Measurements from ENCODE around the gene GAL3ST1.

The GAL3ST1 gene

DNA sequence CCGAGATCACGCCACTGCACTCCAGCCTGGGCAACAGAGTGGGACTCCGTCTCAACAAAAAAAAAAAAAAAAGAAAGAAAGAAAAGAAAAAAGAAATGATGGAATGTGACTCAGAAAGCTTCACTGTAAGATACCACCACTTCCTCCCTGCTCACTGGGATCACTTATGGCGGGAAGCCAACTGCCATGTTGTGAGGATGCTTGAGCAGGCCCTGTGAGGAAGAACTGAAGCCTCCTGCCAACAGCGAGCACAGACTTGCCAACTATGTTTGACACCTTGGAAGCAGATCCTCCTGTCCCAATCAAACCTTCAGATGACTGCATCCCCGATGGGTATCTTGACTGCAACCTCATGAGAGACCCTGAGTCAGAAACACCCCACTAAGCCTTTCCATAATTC, 36.2 kb downstream of the GAL3ST1 start:
- Histone ChIP-seq H3K27me3 (ENCODE audit: control insufficient read depth, insufficient read depth, low read length, poor library complexity, severe bottlenecking) (peaks cover 17% of the 10 kb centered on the region), H3K27ac (ENCODE audit: insufficient read depth, low read depth, low read length, poor library complexity, severe bottlenecking) (no peak overlapping the region), H3K4me1 (ENCODE audit: control insufficient read depth, insufficient read depth, low read length) (peaks cover 6% of the 10 kb centered on the region), H3K4me3 (ENCODE audit: insufficient read depth, low read depth, low read length) (no peak overlapping the region), H3K9me3 (ENCODE audit: control insufficient read depth, low read length) (no peaks in the 10 kb centered on the region), H3K36me3 (ENCODE audit: control insufficient read depth, insufficient read depth, low read length) (no peaks in the 10 kb centered on the region)
- 91 to 95% methylated on average over 6 of the region's 6 CpGs for WGBS, 2 experiments

DNA sequence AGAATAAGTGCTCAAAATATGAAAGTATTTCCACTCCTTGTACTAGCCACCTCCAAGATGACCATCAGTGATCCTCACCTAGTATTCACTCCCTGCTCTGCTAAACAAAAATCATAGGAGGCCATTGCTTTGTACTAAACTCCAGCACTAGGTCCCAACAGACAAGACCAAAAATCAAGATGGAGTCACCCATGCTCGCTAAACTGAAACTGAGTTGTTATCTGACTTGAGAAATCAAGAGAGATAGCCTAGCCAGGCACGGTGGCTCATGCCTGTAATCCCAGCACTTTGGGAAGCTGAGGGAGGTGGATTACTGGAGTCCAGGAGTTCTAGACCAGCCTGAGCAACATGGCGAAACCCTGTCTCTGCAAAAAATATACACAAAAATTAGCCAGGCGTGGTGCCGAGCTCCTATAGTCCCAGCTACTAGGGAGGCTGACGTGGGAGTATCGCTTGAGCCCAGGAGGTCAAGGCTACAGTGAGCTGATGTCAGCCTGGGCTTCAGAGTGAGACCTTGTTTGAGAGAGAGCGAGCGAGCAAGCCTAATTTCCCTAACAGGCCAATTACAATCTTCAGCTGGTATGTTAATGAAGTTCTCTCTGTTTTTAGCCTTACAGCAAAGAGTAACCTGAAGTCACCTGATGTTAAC, 37.3 kb downstream of the GAL3ST1 start:
- H3K4me3 ChIP-seq (ENCODE audit: insufficient read depth, low read depth, low read length): no peak overlapping the region
- no peaks in the 10 kb centered on the region for H3K4me1 ChIP-seq (ENCODE audit: control insufficient read depth, insufficient read depth, low read length)
- peaks cover 6% of the 10 kb centered on the region for H3K27me3 ChIP-seq (ENCODE audit: control insufficient read depth, insufficient read depth, low read length, poor library complexity, severe bottlenecking)
- no peaks in the 10 kb centered on the region for H3K9me3 ChIP-seq (ENCODE audit: control insufficient read depth, low read length)
- 81 to 83% methylated on average over 9 of the region's 9 CpGs for WGBS, 2 experiments
- no peak overlapping the region for H3K27ac ChIP-seq (ENCODE audit: insufficient read depth, low read depth, low read length, poor library complexity, severe bottlenecking)
- H3K36me3 ChIP-seq (ENCODE audit: control insufficient read depth, insufficient read depth, low read length): no peaks in the 10 kb centered on the region

DNA sequence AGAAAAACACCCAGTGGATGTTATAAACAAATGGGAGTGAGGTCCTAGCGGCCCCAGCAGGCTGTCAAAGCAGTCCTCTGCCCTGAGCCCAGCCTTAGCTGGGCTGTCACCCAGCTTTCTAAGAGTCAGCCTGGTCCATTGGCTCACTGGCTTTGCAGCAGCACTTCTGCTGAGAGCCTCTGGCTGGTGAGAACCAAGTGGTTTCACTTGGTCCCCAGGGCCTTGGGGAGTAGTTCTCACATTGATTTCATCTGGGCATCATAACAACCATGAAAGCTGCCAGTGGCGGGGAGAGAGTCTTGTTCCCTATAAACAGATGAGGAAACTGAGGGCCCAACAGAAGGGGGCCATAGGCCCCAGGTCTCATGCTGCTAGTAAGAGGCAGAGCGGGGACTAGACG, 39.3 kb downstream of the GAL3ST1 start:
- H3K27me3 ChIP-seq (ENCODE audit: control insufficient read depth, insufficient read depth, low read length, poor library complexity, severe bottlenecking): no peaks in the 10 kb centered on the region
- H3K4me1 ChIP-seq (ENCODE audit: control insufficient read depth, insufficient read depth, low read length): no peaks in the 10 kb centered on the region
- H3K36me3 ChIP-seq (ENCODE audit: control insufficient read depth, insufficient read depth, low read length): no peaks in the 10 kb centered on the region
- no peak overlapping the region for H3K4me3 ChIP-seq (ENCODE audit: insufficient read depth, low read depth, low read length)
- H3K27ac ChIP-seq (ENCODE audit: insufficient read depth, low read depth, low read length, poor library complexity, severe bottlenecking): no peak overlapping the region
- 92 to 93% methylated on average over 4 of the region's 4 CpGs for WGBS, 2 experiments
- H3K9me3 ChIP-seq (ENCODE audit: control insufficient read depth, low read length): no peaks in the 10 kb centered on the region

DNA sequence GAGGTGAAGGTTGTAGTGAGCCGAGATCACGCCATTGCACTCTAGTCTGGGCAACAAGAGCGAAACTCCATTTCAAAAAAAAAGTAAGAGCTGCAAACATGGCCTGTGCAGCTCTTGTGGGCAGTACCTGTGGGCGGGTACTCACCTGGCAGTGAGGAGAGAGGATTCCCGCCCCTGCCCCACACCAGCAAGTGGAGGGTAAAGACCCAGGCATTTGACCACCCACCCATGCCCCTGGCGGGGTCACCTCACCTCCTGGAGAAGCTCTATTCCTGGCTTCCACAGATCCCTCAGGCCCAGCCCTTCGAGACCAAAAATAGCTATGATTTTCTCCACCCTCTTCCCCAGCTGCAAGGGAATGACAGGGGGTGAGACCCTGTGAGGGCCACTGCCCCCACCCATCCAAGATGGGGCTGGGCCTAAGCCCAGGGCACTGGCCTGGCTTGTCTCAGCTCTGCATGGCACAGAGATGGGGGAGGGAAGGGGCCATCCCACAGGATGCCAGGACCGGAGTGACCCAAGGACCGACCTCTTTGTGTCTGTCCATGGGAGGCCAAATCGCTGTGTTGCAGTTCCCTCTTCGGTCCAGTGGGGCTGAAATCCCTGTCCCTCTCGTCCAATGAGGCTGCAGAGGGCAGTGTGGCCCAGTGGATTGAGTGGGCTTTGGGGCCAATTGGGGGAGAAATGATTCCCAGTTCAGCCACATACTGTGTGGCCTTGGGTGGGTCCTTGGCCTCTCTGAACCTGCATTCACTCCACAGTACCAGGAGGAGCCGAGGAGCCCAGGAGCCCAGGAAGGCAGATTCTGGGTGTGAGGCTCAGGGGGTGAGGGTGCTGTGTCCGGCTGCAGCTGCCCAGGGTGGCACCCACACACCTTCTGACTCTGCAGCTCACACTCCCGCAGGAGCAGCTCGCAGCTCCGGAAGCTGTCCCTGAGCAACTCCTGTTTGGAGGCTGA, 42.5 kb downstream of the GAL3ST1 start:
- H3K27ac ChIP-seq (ENCODE audit: insufficient read depth, low read depth, low read length, poor library complexity, severe bottlenecking): no peak overlapping the region
- H3K4me1 ChIP-seq (ENCODE audit: control insufficient read depth, insufficient read depth, low read length): no peaks in the 10 kb centered on the region
- H3K9me3 ChIP-seq (ENCODE audit: control insufficient read depth, low read length): no peaks in the 10 kb centered on the region
- H3K27me3 ChIP-seq (ENCODE audit: control insufficient read depth, insufficient read depth, low read length, poor library complexity, severe bottlenecking): no peaks in the 10 kb centered on the region
- H3K36me3 ChIP-seq (ENCODE audit: control insufficient read depth, insufficient read depth, low read length): no peaks in the 10 kb centered on the region
- H3K4me3 ChIP-seq (ENCODE audit: insufficient read depth, low read depth, low read length): no peak overlapping the region
- WGBS, 2 experiments: 86 to 88% methylated on average over 17 of the region's 17 CpGs

DNA sequence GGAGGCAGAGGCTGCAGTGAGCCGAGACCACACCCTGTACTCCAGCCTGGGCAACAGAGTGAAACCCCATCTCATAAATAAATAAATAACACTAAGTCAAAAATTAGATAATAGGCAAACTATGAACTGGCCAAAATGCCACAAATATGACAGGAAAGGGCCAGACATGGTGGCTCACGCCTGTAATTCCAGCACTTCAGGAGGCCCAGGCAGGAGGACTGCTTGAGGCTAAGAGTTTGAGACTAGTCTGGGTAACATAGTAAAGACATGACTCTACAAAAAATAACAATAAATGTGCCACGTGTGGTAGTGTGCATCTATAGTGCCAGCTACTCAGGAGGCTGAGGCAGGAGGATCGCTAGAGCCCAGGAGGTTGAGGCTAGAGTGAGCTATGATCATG, 47.8 kb downstream of the GAL3ST1 start:
- Histone ChIP-seq H3K27ac (ENCODE audit: insufficient read depth, low read depth, low read length, poor library complexity, severe bottlenecking) (no peak overlapping the region), H3K27me3 (ENCODE audit: control insufficient read depth, insufficient read depth, low read length, poor library complexity, severe bottlenecking) (no peaks in the 10 kb centered on the region), H3K4me1 (ENCODE audit: control insufficient read depth, insufficient read depth, low read length) (no peaks in the 10 kb centered on the region), H3K36me3 (ENCODE audit: control insufficient read depth, insufficient read depth, low read length) (no peaks in the 10 kb centered on the region), H3K4me3 (ENCODE audit: insufficient read depth, low read depth, low read length) (no peak overlapping the region), H3K9me3 (ENCODE audit: control insufficient read depth, low read length) (no peaks in the 10 kb centered on the region)
- 92% methylated on average over 4 of the region's 4 CpGs for WGBS, 2 experiments

DNA sequence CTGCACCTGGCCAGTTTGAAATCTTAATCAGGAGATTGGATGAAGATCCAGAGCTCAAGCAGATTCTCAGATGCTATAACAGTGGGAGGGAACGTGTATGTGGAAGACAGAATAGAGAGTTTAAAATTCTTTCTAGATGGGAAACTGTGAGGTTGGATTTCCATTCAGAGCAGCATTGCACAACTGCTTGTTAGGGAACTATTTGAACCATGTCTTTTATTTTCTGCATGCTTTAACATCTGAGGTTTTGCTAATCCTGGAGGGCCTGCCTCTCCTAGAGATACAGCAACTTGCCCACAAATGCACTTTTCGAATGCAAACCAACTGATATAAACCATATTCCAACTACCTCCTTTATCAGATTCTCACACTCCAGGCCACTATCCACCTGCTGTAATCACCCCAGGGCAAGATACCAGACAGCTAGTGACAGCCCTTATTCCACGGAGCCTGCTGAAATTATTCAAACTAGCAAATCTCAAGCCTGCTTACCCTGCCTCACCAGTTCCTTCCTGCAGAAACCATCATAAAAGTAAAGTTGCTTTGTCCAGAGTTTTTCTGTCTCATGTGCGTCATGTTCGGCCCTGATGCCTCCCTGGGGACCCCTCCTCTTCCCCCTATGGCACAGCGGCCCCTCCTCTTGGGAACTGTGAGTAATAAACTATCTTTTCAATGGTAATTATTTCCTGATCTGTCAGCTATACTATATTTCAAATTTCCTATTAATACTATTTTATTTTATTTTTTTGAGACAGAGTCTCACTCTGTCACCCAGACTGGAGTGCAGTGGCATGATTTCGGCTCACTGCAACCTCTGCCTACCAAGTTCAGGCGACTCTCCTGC, 50.6 kb downstream of the GAL3ST1 start:
- no peaks in the 10 kb centered on the region for H3K4me1 ChIP-seq (ENCODE audit: control insufficient read depth, insufficient read depth, low read length)
- H3K27ac ChIP-seq (ENCODE audit: insufficient read depth, low read depth, low read length, poor library complexity, severe bottlenecking): no peak overlapping the region
- H3K36me3 ChIP-seq (ENCODE audit: control insufficient read depth, insufficient read depth, low read length): no peaks in the 10 kb centered on the region
- no peak overlapping the region for H3K4me3 ChIP-seq (ENCODE audit: insufficient read depth, low read depth, low read length)
- no peaks in the 10 kb centered on the region for H3K27me3 ChIP-seq (ENCODE audit: control insufficient read depth, insufficient read depth, low read length, poor library complexity, severe bottlenecking)
- WGBS, 2 experiments: 90 to 92% methylated on average over 7 to 8 of the region's 8 CpGs
- H3K9me3 ChIP-seq (ENCODE audit: control insufficient read depth, low read length): no peaks in the 10 kb centered on the region

DNA sequence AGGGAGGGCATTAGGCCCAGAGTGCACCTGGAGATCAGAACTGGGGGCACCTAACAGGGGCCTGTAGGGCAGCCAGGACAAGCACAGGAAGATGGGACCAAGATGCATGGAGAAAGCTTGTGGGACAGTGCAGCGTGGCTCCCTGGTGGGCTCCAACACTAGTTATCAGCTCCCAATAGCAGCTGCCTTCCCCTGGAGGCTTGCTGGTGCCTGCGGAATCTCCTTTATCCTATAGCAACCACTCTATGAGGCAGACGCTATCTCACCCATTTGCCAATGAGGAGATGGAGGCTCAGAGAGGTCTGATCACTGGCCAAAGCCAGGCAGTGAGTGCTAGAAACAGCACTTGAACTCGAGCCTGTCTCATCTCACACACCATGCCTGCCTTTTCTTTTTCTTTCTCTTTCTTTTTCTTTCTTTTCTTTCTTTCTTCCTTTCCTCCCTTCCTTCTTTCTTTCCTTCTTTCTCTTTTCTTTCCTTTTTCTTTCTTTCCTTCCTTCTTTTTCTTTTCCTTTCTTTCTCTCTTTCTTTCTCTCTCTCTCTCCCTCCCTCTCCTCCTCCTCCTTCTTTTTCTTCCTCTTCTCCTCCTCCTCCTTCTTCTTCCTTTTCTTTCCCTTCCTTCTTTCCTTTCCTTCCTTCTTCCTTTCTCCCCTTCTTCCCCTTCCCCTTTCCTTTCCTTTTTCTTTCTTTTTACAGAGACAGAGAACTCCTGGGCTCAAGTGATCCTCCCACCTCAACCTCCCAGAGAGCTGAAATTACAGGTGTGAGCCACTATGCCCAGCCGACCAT, 52.9 kb downstream of the GAL3ST1 start:
- no peaks in the 10 kb centered on the region for H3K9me3 ChIP-seq (ENCODE audit: control insufficient read depth, low read length)
- H3K36me3 ChIP-seq (ENCODE audit: control insufficient read depth, insufficient read depth, low read length): no peaks in the 10 kb centered on the region
- WGBS, 2 experiments: 76 to 82% methylated on average over 5 of the region's 5 CpGs
- H3K4me3 ChIP-seq (ENCODE audit: insufficient read depth, low read depth, low read length): no peak overlapping the region
- H3K27me3 ChIP-seq (ENCODE audit: control insufficient read depth, insufficient read depth, low read length, poor library complexity, severe bottlenecking): no peaks in the 10 kb centered on the region
- H3K4me1 ChIP-seq (ENCODE audit: control insufficient read depth, insufficient read depth, low read length): no peaks in the 10 kb centered on the region
- no peak overlapping the region for H3K27ac ChIP-seq (ENCODE audit: insufficient read depth, low read depth, low read length, poor library complexity, severe bottlenecking)

DNA sequence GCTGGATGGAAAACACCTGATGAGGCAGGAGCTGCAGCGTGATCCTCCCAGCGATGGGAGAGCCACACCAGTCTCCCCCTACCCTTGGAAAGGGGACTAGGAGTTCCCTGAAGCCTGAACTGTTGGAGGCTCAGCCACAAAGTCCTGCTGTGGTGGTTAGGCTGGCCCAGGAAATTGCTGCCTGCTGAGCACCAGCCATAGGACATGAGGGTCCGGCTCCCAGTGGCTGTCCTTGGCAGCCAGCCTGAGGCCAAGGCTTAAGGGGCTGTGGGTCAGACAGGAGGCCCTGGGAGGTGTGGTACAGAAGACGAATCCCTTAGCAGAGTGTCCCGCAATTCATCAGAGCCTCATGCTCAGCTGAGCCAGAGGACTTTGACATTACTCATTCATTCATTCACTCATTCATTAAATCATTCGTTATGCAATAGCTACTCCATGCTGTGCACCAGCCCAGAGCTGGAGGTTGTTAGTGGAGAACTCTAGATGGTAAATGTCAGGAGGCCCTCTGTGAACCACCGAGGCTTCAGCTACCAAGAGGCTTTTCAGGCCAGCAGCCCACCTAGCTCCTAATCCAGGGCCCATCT, 54.5 kb downstream of the GAL3ST1 start:
- H3K27ac ChIP-seq (ENCODE audit: insufficient read depth, low read depth, low read length, poor library complexity, severe bottlenecking): no peak overlapping the region
- H3K27me3 ChIP-seq (ENCODE audit: control insufficient read depth, insufficient read depth, low read length, poor library complexity, severe bottlenecking): no peaks in the 10 kb centered on the region
- no peaks in the 10 kb centered on the region for H3K9me3 ChIP-seq (ENCODE audit: control insufficient read depth, low read length)
- no peaks in the 10 kb centered on the region for H3K4me1 ChIP-seq (ENCODE audit: control insufficient read depth, insufficient read depth, low read length)
- WGBS, 2 experiments: 94% methylated on average over 7 of the region's 7 CpGs
- no peak overlapping the region for H3K4me3 ChIP-seq (ENCODE audit: insufficient read depth, low read depth, low read length)
- H3K36me3 ChIP-seq (ENCODE audit: control insufficient read depth, insufficient read depth, low read length): no peaks in the 10 kb centered on the region

DNA sequence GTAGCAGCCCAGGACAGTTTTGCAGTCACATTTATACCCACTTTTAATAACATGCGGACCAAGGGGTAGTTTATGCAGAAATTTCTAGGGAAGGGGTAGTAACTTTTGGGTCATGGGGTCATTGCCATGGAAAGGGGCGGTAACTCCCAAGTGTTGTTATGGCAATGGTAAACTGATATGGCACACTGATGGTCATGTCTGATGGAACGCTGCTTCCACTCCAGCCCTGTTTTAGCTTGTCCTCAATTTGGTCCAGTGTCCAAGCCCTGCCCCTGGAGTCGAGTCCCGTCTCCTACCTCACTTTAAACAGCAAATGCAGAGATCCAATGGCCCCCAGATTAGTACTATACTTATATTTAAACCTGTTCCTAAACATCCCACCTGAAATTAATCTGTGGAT, 57.7 kb downstream of the GAL3ST1 start:
- Histone ChIP-seq H3K9me3 (ENCODE audit: control insufficient read depth, low read length) (no peaks in the 10 kb centered on the region), H3K27me3 (ENCODE audit: control insufficient read depth, insufficient read depth, low read length, poor library complexity, severe bottlenecking) (no peaks in the 10 kb centered on the region), H3K4me1 (ENCODE audit: control insufficient read depth, insufficient read depth, low read length) (no peaks in the 10 kb centered on the region), H3K4me3 (ENCODE audit: insufficient read depth, low read depth, low read length) (no peak overlapping the region), H3K36me3 (ENCODE audit: control insufficient read depth, insufficient read depth, low read length) (no peaks in the 10 kb centered on the region), H3K27ac (ENCODE audit: insufficient read depth, low read depth, low read length, poor library complexity, severe bottlenecking) (no peak overlapping the region)
- 93 to 96% methylated on average over 5 of the region's 5 CpGs for WGBS, 2 experiments

All from ectodermal cell (in vitro differentiated cells).